Endothelial cell of umbilical vein (primary cell): Measurements from ENCODE around the gene TSR3.

Experiments
- FOS ChIP-seq: IDR thresholded peaks from 2 replicates; pipeline ENCODE4 v1.6.1; 2011; ENCODE audit warnings: mild to moderate bottlenecking, low read length, moderate library complexity, borderline replicate concordance; ENCODE audit not compliant: insufficient read depth
- GATA2 ChIP-seq: IDR thresholded peaks from 2 replicates; pipeline ENCODE4 v1.7.0; 2011; ENCODE audit warnings: low read depth, mild to moderate bottlenecking, moderate library complexity, mixed read lengths, low read length; ENCODE audit not compliant: insufficient read length, insufficient read depth
- MYC ChIP-seq: IDR thresholded peaks from one replicate; pipeline ENCODE4 v1.6.1; 2011; ENCODE audit warnings: mild to moderate bottlenecking, low read depth, low read length
- POLR2A ChIP-seq: IDR thresholded peaks from 2 replicates; pipeline ENCODE4 v1.6.1; 2012; ENCODE audit warnings: low read depth, mild to moderate bottlenecking, control low read depth, low read length
- POLR2AphosphoS5 ChIP-seq: IDR thresholded peaks from 2 replicates; pipeline ENCODE4 v1.6.1; 2012; ENCODE audit warnings: low read depth, mild to moderate bottlenecking, control low read depth, low read length, moderate library complexity; ENCODE audit not compliant: insufficient read depth
- TF ChIP-seq, protein P1 (sequence below), 2 donors: IDR thresholded peaks; 1 replicate in 1 of 2; 2 replicates in 1 of 2; pipeline ENCODE4 v1.5.1; 2011; ENCODE audit warnings: low read length in 2 of 2, mild to moderate bottlenecking in 2 of 2, moderate library complexity in 2 of 2, control low read depth in 1 of 2, inconsistent platforms in 1 of 2, low read depth in 1 of 2; ENCODE audit not compliant: insufficient read depth in 1 of 2; ENCODE audit errors: extremely low read depth in 1 of 2

DNA sequence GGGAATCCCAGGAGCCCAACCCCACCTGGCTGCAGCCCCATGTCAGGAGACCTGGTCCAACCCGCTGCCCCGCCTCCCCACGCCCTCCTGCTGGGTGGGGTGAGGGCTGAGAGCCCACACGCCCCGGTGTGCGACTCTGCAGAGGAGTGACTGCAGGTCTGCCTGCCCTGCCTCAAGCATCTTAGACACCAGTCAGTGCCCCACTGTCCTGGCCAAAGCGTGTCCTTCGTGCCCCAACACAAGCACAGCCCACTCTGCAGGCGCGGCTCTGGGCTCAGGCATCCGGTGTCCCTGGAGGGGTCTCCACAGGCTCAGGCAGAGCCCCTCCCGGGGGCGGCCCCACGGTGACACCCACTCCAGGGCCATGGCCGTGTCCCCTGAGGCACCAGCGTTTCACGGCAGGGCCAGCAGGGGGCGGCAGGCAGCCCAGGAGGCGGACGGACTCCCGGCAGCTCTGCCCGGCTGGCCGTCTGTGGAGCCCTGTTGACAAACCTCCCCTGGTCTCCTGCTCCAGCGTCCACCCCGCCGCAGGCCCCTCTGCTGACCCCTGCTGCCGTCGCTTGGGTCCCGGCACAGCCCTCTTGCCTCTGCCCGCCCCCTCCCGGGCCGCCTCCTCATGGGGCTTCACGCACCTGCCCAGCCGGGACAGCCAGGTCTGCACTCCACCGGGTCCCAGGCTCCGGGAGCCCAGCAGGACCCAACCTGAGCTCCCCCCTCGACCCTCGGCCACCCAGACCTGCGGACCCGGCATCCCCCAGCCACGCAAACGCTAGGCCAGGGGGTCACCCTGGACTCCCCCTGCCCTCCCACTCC lies 50.8 kb downstream of the TSR3 start:
- TF ChIP-seq POLR2AphosphoS5 (no peak), MYC (no peak), GATA2 (no peak), POLR2A (no peak), FOS (no peak)
- TF ChIP-seq, protein P1, sequence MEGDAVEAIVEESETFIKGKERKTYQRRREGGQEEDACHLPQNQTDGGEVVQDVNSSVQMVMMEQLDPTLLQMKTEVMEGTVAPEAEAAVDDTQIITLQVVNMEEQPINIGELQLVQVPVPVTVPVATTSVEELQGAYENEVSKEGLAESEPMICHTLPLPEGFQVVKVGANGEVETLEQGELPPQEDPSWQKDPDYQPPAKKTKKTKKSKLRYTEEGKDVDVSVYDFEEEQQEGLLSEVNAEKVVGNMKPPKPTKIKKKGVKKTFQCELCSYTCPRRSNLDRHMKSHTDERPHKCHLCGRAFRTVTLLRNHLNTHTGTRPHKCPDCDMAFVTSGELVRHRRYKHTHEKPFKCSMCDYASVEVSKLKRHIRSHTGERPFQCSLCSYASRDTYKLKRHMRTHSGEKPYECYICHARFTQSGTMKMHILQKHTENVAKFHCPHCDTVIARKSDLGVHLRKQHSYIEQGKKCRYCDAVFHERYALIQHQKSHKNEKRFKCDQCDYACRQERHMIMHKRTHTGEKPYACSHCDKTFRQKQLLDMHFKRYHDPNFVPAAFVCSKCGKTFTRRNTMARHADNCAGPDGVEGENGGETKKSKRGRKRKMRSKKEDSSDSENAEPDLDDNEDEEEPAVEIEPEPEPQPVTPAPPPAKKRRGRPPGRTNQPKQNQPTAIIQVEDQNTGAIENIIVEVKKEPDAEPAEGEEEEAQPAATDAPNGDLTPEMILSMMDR (IDR thresholded peaks at IDR 0.05; ENCODE audit: extremely low read depth in 1 of 2, insufficient read depth in 1 of 2, low read depth in 1 of 2, low read length in 2 of 2) = peak; percentile 93 to 99
